HG03060 (cell line): Measurements from ENCODE around the gene IHH.

Experiments used
- ATAC-seq: cut with Tn5 transposase; IDR thresholded peaks from one replicate; pipeline ENCODE4 v1.9.1; 2021; ENCODE audit warnings: low read depth, moderate number of reproducible peaks; ENCODE audit not compliant: unreplicated experiment

Gene IHH

DNA sequence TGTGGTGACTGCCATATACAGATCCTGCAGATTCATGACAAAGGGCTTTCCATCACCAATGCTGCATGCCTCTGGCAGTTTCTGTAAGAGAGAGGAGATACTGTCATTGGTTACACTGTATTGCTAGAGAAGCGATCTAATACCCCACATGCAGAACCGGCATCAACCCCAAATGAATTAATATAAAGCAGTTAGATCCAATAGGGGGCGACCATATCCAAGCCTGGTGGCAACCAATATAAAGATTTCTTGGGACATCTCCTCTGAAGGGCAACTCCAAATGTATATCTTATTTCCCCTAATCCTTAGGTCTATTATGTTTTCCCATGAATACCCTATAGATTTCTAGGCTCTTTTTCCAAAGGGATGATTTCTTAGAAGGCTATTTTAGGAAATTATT, 17.4 kb upstream of the IHH start:
- no peak for ATAC-seq

- no peak for ATAC-seq
Measured at GRCh38 chr2:219076253-219076652, 15.5 kb upstream of the IHH start.

DNA sequence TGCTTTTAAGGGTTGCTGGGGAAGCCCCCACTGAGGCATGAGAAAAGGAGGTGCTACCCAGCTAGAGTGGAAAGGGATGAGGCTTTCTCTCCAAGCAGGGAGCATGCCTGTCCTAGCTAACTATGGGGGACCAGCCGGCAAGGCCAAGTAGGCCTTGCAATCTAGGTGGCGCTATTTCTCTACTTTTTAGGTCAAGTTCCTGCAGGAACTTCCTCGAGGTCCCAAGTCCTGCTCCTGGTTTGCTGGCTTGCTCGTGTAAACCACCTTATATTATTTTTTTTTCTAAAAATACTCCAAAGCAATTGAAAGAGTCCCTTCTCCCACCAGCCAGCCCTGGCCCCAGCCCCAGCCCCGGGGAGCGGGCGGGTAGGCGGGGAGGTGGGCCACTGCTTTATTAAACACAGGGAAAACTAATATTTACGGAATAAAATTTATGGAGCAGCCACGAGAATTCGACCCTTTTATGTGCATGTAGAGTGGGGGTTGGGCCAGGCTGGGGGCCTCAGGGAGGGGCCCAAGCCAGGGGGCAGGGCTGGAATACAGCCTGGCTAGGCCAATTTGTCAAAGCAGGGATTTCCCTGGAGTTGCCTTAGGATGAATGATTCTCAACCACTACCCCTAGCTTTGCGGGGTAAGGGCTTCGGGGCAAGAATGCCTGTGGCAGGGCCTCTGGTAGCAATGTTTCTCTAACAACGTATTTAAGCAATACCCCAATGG, 12.8 kb upstream of the IHH start:
- no peak for ATAC-seq

DNA sequence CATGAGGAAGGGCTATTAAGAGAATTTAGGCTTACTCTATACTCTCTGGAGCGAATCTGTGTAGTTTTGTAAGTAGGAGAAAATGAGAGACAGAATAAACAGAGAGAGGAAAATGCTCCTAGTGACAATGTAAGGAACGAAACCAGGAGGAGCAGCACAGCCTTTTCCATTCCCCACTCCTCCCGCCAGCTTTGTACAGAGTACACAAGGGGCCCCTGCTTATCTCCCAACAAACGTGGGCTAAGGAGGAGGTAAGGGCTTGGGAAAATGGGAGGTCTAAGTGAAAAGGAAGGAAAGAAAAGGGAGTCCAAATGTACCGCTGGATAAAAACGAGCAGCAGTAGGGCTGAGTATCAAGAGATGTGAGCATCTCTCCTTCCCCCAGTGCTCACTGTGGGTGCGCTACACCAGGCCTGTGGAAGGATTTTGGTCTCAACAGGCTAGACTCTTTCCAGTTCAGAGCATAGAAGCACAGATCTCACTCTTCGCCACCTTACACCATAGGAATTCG, 12.1 kb upstream of the IHH start:
- ATAC-seq, result no peak

DNA sequence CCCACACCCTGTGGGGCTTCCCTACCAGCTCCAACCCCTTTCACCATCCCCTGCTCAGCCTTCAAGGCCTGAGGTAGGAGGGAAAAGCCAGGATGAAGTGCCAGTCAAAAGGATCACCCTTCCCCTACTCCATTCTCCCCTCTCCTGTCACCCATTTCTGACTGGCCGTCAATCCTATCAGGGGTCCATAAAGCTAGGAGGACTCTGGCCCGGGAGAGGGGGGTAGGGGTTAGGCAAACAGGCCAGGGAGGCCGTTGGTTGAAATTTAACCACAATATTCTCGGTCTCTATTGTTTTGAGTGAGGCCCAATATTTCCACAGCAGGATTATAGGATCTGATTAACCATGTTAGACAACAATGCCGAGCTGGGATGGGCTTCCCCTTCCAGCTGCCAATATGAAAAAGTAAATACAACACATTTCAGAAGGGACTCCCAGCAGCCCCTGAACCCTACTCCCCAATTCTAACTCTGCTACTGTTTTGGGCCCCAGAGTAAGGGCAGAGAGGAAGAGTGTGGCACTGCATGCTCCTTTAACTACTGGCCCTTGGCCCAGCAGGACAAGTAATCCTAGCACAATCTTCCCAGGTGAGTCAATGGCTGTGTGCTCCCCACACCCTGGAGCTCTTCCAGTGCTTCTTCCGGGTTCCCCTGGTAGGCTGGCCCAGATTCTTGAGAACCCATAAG, 10.6 kb upstream of the IHH start:
- ATAC-seq, result no peak

- no peak for ATAC-seq
Measured at GRCh38 chr2:219065484-219065883, 4.8 kb upstream of the IHH start.

DNA sequence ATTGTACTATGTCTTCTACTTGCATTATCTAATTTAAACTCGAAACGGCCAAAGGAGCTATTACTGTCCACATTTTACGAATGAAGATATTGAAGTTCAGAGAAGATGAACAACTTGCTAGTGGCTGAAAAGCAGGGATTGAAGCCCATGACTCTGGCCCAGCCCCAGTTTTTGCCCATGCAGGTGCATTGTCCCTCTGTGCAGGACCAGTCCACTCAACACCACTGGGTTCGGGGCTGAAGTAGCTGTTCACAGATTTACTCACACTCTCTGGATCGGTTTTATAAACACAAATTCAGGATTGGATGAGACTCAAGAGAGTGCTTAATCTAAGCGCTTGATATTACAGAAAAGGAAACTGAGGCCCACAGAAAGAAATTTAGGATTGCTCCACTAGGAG, 1.4 kb upstream of the IHH start:
- ATAC-seq, result no peak

GRCh38 chr2:219059725-219060682, 717 bp downstream of the IHH start:
- ATAC-seq, result no peak

DNA sequence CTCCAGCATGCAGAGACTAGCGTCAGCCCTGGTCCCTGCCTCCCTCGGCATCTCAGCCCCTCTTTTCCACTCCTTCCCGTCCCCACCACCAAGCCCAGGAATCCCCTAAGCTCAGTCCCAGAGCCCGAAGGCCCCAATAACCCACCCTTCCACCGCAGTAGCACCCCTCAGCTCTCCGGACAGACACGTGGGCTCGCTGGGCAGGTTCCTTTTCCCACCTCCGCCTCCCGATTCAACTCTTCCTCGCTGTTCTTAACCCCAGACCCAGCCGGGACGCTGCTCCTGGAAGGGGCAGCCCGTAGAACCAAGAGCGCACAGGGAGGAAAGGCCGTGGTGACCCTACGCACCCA, 1.4 kb downstream of the IHH start:
- ATAC-seq, result no peak

- ATAC-seq, result no peak
Measured at GRCh38 chr2:219058541-219059374, 2.0 kb downstream of the IHH start.

- no peak for ATAC-seq
Measured at GRCh38 chr2:219057709-219058540, 2.8 kb downstream of the IHH start.

DNA sequence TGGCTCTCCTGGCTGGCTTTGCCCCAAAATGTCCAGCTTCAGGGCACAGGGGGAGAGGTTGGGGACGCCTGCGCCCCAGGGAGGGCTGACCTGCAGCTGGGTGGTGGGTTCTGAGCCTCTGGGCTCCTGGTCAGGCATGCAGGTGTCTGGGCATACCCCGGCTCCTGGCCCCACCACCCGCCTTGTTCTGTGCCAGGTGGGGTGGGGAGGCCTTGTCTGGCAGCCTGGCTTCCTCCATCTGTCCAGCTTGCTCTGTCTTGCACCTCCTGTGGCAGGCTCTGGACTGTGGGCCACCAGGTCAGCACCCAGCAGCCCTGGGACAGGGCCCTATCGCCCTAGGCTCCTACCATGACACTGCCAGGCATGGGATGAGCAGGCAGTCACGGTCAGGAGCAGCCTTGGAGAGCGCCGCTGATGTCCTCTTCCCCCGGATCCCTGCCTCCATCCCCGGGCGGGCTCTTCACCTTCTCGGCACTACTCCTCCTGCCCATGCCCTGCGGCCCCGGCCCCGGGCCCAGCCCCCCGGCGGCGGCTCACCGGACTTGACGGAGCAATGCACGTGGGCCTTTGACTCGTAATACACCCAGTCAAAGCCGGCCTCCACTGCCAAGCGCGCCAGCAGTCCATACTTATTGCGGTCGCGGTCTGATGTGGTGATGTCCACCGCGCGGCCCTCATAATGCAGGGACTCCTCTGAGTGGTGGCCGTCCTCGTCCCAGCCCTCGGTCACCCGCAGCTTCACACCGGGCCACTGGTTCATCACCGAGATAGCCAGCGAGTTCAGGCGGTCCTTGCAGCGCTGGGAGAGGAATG, 3.6 kb downstream of the IHH start:
- no peak for ATAC-seq

- no peak for ATAC-seq
Measured at GRCh38 chr2:219056176-219056895, 4.4 kb downstream of the IHH start.

DNA sequence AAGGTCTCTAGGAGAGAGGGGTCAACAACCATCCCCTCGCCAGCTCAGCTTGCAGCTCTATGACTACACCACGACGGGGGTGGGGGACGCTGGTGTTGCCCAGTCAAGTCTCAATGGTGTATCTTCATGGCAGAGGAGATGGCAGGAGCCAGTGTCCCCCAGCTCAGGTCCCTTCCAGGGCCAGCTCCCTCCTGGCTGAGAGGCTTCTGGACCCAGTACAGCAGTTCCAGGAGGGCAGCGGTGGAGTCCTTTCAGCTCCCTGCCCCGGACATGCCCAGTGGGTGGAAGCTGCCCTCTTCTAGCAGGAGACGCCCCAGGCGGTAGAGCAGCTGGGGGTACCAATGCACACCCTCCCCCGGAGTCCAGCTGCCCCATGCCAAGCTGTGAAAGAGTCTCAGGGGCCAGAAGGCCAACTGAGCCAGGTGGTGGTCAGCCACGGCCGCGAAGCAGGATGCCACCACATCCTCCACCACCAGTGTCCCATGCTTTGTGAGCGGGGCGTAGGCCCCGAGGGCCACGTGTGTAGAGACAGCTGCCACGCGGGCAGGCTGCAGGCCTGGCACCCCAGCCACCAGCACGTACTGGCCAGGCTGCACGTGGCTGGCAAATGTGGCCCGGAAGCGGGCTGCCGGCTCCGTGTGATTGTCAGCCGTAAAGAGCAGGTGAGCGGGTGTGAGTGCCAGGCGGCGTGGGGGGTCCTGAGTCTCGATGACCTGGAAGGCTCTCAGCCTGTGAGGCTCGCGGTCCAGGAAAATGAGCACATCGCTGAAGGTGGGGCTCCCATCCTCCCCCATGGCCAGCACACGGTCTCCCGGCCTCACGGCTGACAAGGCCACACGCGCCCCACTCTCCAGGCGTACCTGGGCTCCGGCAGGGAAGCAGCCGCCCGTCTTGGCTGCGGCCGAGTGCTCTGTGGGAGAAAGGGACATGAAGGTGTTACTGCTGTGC, 5.5 kb downstream of the IHH start:
- ATAC-seq, result no peak

DNA sequence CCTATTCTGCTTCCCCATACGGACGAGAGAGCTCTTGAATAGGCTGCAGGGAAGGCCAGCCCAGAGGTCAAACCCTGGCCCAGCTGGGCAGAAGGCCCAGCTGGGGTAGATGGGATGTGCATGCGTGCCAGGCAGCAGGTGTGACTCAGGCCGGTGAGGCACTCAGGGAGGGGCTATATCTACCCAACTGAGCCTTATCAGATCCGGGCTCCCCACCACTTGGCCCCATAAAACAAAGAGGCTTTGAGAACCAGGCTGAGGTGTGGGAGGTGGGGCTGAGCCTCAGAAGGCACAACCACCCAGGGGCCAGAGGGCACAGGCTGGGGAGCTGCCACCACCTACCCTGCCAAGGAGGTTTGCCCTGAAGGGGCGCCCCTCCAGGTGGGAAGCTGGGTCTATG, 11.4 kb downstream of the IHH start:
- ATAC-seq, result no peak

- no peak for ATAC-seq
Measured at GRCh38 chr2:219045937-219046550, 14.7 kb downstream of the IHH start.
